GM18868 (cell line): Measurements from ENCODE around the gene PIEZO1.
"Not testable (repeated sequence)": the region's sequence is repeated elsewhere in the genome, so short reads cannot be mapped to it uniquely, and the experiment has no call there.

Experiments
- ATAC-seq: cut with Tn5 transposase; IDR thresholded peaks from one replicate; pipeline ENCODE4 v1.9.1; 2021; ENCODE audit warnings: mild to moderate bottlenecking, moderate library complexity; ENCODE audit not compliant: unreplicated experiment

The PIEZO1 gene

GRCh38 chr16:88804552-88805339, 19.7 kb upstream of the PIEZO1 start:
- ATAC-seq, result no peak

DNA sequence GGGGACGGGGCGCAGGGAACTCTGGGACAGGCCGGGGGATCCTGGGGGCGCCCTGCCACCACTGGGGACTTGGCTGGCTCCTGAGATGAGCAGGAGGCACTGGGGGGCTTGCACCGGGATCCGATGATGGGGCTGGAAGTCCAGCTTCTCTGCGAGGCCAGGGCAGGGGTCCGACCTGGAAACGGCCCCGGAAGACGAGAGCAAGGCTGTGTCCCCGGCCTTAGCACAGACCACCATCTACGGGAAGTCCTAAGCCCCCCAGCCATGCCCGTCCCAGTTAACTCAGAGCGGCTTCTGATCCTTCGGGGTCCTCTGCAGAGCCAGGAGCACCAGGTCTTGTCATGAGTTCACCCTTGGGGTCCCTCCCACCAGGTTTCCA, 19.1 kb upstream of the PIEZO1 start:
- ATAC-seq, result no peak

- ATAC-seq, result peak; percentile 42
These were observed 18.4 kb upstream of the PIEZO1 start, which contains the start of gene CDT1 for GRCh38 chr16:88803264-88803987. Gene CDT1 (plus strand): TSS chr16:88803789. CDS start chr16:88803832, 43 bp downstream.

- ATAC-seq, result no peak
These were observed 15.2 kb upstream of the PIEZO1 start for GRCh38 chr16:88800277-88800592.

- no peak for ATAC-seq
These were observed 14.7 kb upstream of the PIEZO1 start for GRCh38 chr16:88799569-88800276.

DNA sequence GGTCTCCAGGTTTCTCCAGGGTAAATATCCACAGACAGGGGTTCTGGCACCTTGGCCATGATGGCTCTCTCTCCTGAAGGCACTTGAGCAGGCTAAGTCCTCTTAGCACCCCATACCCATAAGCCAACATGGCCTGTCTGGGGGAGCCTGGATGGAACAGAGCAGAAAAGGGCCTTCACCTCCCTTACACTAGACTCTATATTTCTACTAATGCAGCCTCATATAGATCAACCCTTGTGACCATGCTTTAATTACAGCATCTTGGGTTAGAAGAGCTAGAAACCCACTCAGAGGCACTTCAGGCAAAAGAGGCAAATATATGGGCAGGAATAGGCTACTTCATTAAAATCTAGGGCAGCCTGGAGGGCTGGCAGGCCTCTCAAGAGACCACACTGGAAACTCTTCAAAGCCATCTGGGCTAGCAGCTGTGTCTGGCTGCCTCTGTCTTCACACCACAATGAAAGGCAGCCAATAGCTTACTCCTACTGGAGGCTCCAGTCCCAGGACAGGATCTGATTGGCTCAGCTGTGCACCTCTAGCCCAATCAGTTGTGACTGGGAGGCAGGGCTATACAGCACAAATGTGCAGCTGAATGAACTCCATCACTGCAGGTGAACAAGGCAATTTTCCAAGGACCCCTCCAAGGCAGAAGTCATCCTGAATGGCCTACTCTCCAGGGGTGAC, 13.9 kb upstream of the PIEZO1 start:
- ATAC-seq, result no peak

DNA sequence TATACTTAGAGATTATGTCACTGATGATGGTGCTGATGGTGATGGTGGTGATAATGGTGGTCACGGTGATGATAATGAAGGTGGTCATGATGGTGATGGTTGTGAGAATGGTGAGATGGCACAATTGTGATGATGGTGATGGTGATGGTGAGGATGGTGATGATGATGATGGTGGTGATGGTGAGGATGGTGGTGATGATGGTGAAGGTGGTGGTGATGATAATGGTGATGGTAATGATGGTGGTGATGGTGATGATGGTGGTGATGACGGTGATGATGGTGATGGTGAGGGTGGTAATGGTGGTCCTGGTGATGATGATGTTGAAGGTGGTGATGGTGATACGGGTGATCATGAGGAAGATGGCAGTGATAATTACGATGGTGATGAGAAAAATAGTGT, 13.1 kb upstream of the PIEZO1 start:
- no peak for ATAC-seq

- no peak for ATAC-seq
These were observed 11.3 kb upstream of the PIEZO1 start for GRCh38 chr16:88796278-88796677.

GRCh38 chr16:88793251-88793954, 8.4 kb upstream of the PIEZO1 start:
- ATAC-seq, result no peak

GRCh38 chr16:88792668-88793250, 7.7 kb upstream of the PIEZO1 start:
- ATAC-seq, result no peak

- ATAC-seq, result no peak
These were observed 7.1 kb upstream of the PIEZO1 start for GRCh38 chr16:88792078-88792550.

DNA sequence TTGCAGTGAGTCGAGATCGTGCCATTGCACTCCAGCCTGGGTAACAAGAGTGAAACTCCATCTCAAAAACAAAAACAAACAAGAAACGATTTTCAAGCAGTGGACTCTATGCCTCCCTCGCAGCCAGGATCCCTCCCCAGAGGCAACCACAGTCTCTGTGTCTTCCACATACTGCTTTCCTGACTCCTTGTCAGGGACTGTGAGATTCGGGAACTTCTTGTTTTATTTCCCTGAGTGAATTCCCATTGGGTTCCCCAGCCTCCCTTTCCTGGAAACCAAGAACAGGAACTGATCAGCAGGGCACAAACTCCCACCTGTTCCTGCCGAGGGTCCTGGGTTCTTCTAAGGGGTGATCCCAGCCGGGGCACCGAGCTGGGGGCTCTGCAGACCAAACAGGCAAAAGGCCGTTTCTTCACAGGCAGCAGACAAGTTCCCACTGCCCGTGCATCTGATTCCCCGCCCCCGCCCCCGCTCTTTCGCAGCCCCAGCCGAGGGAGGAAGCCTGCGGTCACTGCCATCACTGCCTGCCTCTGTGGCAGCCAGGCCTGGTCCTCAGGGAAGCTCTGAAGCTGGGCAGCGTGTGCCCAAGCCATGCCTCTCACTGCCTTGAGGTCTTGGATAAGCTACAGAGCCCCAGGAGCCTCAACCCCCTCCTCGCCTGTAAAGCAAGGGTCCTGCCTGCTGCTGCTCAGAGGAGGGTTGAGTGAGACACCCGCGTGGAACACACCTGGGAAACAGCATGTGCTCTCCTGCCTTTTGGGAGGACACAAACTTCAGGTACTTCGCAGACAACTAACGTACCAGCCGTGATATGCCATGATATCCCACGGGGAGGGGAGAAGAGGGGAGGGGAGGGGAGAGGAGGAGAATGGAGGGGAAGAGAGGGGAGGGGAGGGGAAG, 5.5 kb upstream of the PIEZO1 start:
- no peak for ATAC-seq

GRCh38 chr16:88789594-88789993, 4.6 kb upstream of the PIEZO1 start:
- no peak for ATAC-seq

- ATAC-seq, result not testable (repeated sequence)
These were observed 3.7 kb upstream of the PIEZO1 start for GRCh38 chr16:88788749-88789148.

DNA sequence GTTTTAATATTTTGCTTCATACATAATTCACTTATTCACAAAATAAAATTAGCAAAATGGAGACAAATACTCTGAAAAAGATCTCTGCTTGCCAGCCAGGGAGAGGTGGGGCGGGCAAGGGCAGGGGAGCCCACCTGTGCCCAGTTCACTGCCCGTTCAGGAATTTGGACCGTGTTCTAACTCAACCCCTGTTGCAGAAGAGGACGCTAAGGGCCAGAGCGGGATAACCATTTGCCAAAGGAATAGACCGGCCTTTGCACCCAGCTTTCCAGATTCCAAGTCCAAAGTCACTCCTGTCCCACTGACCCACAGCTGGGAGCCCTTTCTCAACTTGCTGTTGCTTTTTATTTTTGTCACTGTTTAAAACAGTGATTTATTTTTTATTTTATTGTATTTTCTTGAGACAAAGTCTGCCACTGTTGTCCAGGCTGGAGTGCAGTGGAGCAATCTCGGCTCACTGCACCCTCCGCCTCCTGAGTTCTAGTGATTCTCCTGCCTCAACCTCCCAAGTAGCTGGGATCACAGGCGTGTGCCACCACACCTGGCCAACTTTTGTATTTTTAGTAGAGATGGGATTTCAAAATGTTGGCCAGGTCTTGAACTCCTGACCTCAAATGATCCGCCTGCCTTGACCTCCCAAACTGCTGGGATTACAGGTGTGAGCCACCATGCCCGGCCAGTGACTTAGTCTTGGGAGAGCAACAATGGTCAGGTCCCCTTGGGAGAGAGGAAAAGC, 2.7 kb upstream of the PIEZO1 start:
- ATAC-seq, result no peak

DNA sequence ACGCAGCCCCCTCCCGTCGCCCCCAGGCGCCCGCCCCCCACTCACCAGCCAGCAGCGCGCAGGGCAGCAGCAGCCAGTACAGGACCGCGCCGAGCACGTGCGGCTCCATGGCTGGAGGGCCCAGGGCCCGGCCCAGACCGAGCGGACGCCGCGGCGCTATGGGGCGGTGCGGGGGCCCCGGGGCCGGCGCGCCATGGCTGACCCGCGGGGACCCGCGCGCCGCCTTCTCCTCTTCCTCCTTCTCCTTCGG, 239 bp downstream of the PIEZO1 start:
- ATAC-seq, result no peak

DNA sequence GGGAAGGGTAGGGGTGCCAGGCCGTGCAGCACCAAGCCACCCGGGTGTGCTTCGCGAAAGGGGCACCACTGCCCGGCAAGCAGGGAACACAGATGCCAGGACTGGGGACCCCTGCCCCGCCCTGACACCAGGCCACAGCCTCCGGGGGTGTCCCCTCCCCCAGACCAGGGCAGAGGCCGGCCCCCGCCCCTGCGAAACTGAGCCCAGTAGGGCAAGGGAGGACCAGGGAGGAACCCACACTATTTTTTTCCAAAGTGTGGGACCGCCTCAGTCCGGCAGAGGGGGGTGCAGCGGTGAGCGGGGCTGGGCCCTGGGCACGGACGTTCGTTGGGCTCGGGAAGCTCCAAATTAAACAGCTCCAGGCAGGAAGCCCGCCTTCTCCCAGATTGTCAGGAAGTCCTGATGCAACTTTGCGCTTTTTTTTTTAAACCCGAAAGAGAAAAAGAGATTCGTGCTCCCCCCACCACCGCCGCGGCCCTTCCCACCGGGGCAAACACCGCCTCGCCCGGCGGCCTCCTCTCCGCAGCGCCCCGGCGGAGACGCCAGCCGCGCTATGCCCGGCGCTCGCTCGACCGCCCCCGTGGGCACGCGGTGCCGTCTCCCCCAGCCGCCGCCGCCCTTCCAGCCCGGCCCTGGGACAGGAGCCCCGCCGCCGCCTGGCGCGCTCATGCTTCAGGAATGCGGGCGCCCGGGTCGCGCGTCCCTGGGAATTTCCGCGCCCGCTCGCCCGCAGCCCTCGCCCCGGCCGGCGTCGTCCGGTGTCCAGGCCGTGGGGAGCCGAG, 755 bp downstream of the PIEZO1 start:
- ATAC-seq, result no peak
